Measurements from ENCODE around the gene KRT32. TPM values are rescaled to one million over a fixed set of nuclear protein-coding genes. Genes with fewer than 3 reads are reported as not detected.

The KRT32 gene
- total RNA-seq, 1 donor from 2014 or later, result not detected

GRCh38 chr17:41511716-41512115 is 44.5 kb upstream of the KRT32 start:
- H3K4me3 Mint-ChIP-seq (ENCODE audit: low read depth), result no peak overlapping the region

GRCh38 chr17:41511116-41511515 is 43.9 kb upstream of the KRT32 start:
- H3K4me1 Mint-ChIP-seq (ENCODE audit: low read depth), result peaks cover 16% of the 10 kb centered on the region
- no peaks in the 10 kb centered on the region for H3K36me3 Mint-ChIP-seq (ENCODE audit: insufficient read depth)
- no peak for DNase-seq (ENCODE audit: low spot score, unreplicated experiment)
- H3K27me3 Mint-ChIP-seq, result no peaks in the 10 kb centered on the region
- no peak for TF ChIP-seq CTCF (IDR thresholded peaks at IDR 0.05; ENCODE audit: unreplicated experiment)
- H3K4me3 Mint-ChIP-seq (ENCODE audit: low read depth), result no peak overlapping the region
- no peak overlapping the region for H3K27ac Mint-ChIP-seq
- H3K9me3 Mint-ChIP-seq (ENCODE audit: low read depth), result no peaks in the 10 kb centered on the region

More at GRCh38 chr17:41511716-41512115, 44.5 kb upstream of the KRT32 start:
- H3K27ac Mint-ChIP-seq, result no peak overlapping the region
- H3K9me3 Mint-ChIP-seq (ENCODE audit: low read depth), result no peaks in the 10 kb centered on the region
- no peak for DNase-seq (ENCODE audit: low spot score, unreplicated experiment)
- H3K36me3 Mint-ChIP-seq (ENCODE audit: insufficient read depth), result no peaks in the 10 kb centered on the region
- no peak for TF ChIP-seq CTCF (IDR thresholded peaks at IDR 0.05; ENCODE audit: unreplicated experiment)
- no peaks in the 10 kb centered on the region for H3K27me3 Mint-ChIP-seq
- peaks cover 11% of the 10 kb centered on the region for H3K4me1 Mint-ChIP-seq (ENCODE audit: low read depth)

GRCh38 chr17:41510251-41511065 is 43.3 kb upstream of the KRT32 start:
- Mint-ChIP-seq H3K4me3 (ENCODE audit: low read depth) (no peak overlapping the region), H3K9me3 (ENCODE audit: low read depth) (no peaks in the 10 kb centered on the region), H3K27me3 (no peaks in the 10 kb centered on the region), H3K27ac (peak overlapping the region; percentile 62), H3K36me3 (ENCODE audit: insufficient read depth) (no peaks in the 10 kb centered on the region), H3K4me1 (ENCODE audit: low read depth) (peaks cover 18% of the 10 kb centered on the region)
- DNase-seq (ENCODE audit: low spot score, unreplicated experiment), result no peak
- no peak for TF ChIP-seq CTCF (IDR thresholded peaks at IDR 0.05; ENCODE audit: unreplicated experiment)

- no peaks in the 10 kb centered on the region for H3K9me3 Mint-ChIP-seq (ENCODE audit: low read depth)
- peaks cover 21% of the 10 kb centered on the region for H3K4me1 Mint-ChIP-seq (ENCODE audit: low read depth)
- DNase-seq (ENCODE audit: low spot score, unreplicated experiment), result no peak
- peak overlapping the region; percentile 80 for H3K27ac Mint-ChIP-seq
- H3K4me3 Mint-ChIP-seq (ENCODE audit: low read depth), result no peak overlapping the region
- peaks cover 3% of the 10 kb centered on the region for H3K27me3 Mint-ChIP-seq
- H3K36me3 Mint-ChIP-seq (ENCODE audit: insufficient read depth), result no peaks in the 10 kb centered on the region
- no peak for TF ChIP-seq CTCF (IDR thresholded peaks at IDR 0.05; ENCODE audit: unreplicated experiment)
These were observed 40.2 kb upstream of the KRT32 start for GRCh38 chr17:41507315-41507880.

GRCh38 chr17:41505809-41506767 is 38.9 kb upstream of the KRT32 start:
- DNase-seq (ENCODE audit: low spot score, unreplicated experiment), result no peak
- Mint-ChIP-seq H3K4me1 (ENCODE audit: low read depth) (peaks cover 21% of the 10 kb centered on the region), H3K27ac (peak overlapping the region; percentile 27), H3K36me3 (ENCODE audit: insufficient read depth) (no peaks in the 10 kb centered on the region), H3K4me3 (ENCODE audit: low read depth) (no peak overlapping the region), H3K9me3 (ENCODE audit: low read depth) (no peaks in the 10 kb centered on the region), H3K27me3 (peaks cover 5% of the 10 kb centered on the region)
- no peak for TF ChIP-seq CTCF (IDR thresholded peaks at IDR 0.05; ENCODE audit: unreplicated experiment)

Data from progenitor cell of endocrine pancreas (in vitro differentiated cells).